Ascending aorta (tissue), 2 donors: Measurements from ENCODE around the gene ZBTB7C. TPM values are rescaled to one million over a fixed set of nuclear protein-coding genes. Genes with fewer than 3 reads are reported as not detected.

ENCODE experiments used
- DNase-seq, 2 donors: peaks; one replicate each; pipeline ENCODE4 v3.0.0-alpha.2; 2019; ENCODE audit warnings: low spot score in 2 of 2
- H3K27ac ChIP-seq, 2 donors: fragments of 200-600 bp; sonication (generic); one replicate each; pipeline ENCODE4 v1.5.1; 2016 to 2017; ENCODE audit warnings: mild to moderate bottlenecking in 1 of 2
- H3K27me3 ChIP-seq: fragments of 200-600 bp; sonication (generic); one replicate; pipeline ENCODE4 v1.5.1; 2017
- H3K36me3 ChIP-seq, 2 donors: fragments of 200-600 bp; sonication (generic); one replicate each; pipeline ENCODE4 v1.5.1; 2016
- H3K4me1 ChIP-seq, 2 donors: fragments of 200-600 bp; sonication (generic); one replicate each; pipeline ENCODE4 v1.5.1; 2016 to 2017; ENCODE audit warnings: mild to moderate bottlenecking in 1 of 2
- H3K4me3 ChIP-seq, 2 donors: fragments of 200-600 bp; sonication (generic); one replicate each; pipeline ENCODE4 v1.5.1; 2016 to 2017; ENCODE audit warnings: mild to moderate bottlenecking in 1 of 2
- H3K9me3 ChIP-seq, 2 donors: fragments of 200-600 bp; sonication (generic); one replicate each; pipeline ENCODE4 v1.5.1; 2016
- CTCF ChIP-seq, 3 experiments: fragments of 200-600 bp in 2 of 3; fragments of 450-650 bp in 1 of 3; sonication (generic) in 2 of 3; IDR thresholded peaks; one replicate each; pipeline ENCODE4 v1.5.1; 2016 to 2019; ENCODE audit warnings: antibody characterized with exemption in 3 of 3, mild to moderate bottlenecking in 1 of 3, moderate library complexity in 1 of 3
- intact Hi-C: fragments of 100-400 bp; cut with DNase I; formaldehyde crosslinking; loops from one replicate; pipeline ENCODE4 v1.15.1; 2023
- total RNA-seq: library from RNA; depleted of rRNA; stranded (reverse); fragments of >200 nt; gene quantifications from one replicate; pipeline ENCODE4 v1.1.0, GENCODE V29; 2016

ZBTB7C gene
- total RNA-seq, 1 donor from 2014 or later, result 8.1 TPM

GRCh38 chr18:48060970-48061369 lies 348.2 kb downstream of the ZBTB7C start:
- intact Hi-C loops, result no loop called here
- H3K27me3 ChIP-seq, result no peaks in the 10 kb centered on the region
- DNase-seq, result no peak

GRCh38 chr18:48060346-48060745 lies 348.8 kb downstream of the ZBTB7C start:
- H3K27ac ChIP-seq, result no peak overlapping the region
- no peak for DNase-seq
- TF ChIP-seq CTCF (IDR thresholded peaks at IDR 0.05), result no peak
- intact Hi-C loops, result no loop called here
- H3K36me3 ChIP-seq, result no peaks in the 10 kb centered on the region
- no peaks in the 10 kb centered on the region for H3K9me3 ChIP-seq
- H3K4me3 ChIP-seq, result no peak overlapping the region
- no peaks in the 10 kb centered on the region for H3K27me3 ChIP-seq
- no peaks in the 10 kb centered on the region for H3K4me1 ChIP-seq

More at GRCh38 chr18:48060970-48061369, 348.2 kb downstream of the ZBTB7C start:
- Histone ChIP-seq H3K27ac (no peak overlapping the region), H3K4me1 (no peaks in the 10 kb centered on the region), H3K36me3 (no peaks in the 10 kb centered on the region), H3K9me3 (no peaks in the 10 kb centered on the region), H3K4me3 (no peak overlapping the region)
- TF ChIP-seq CTCF (IDR thresholded peaks at IDR 0.05), result no peak

GRCh38 chr18:48059455-48060010 lies 349.6 kb downstream of the ZBTB7C start:
- no peaks in the 10 kb centered on the region for H3K36me3 ChIP-seq
- DNase-seq, result no peak
- intact Hi-C loops, result no loop called here
- no peak for TF ChIP-seq CTCF (IDR thresholded peaks at IDR 0.05)
- H3K9me3 ChIP-seq, result no peaks in the 10 kb centered on the region
- no peak overlapping the region for H3K4me3 ChIP-seq
- no peaks in the 10 kb centered on the region for H3K27me3 ChIP-seq
- no peaks in the 10 kb centered on the region for H3K4me1 ChIP-seq
- H3K27ac ChIP-seq, result no peak overlapping the region

GRCh38 chr18:48058486-48058885 lies 350.7 kb downstream of the ZBTB7C start:
- Histone ChIP-seq H3K9me3 (no peaks in the 10 kb centered on the region), H3K27me3 (no peaks in the 10 kb centered on the region), H3K27ac (no peak overlapping the region), H3K4me3 (no peak overlapping the region), H3K4me1 (no peaks in the 10 kb centered on the region), H3K36me3 (no peaks in the 10 kb centered on the region)
- DNase-seq, result no peak
- TF ChIP-seq CTCF (IDR thresholded peaks at IDR 0.05), result no peak
- intact Hi-C loops, result no loop called here

GRCh38 chr18:48057018-48057417 lies 352.2 kb downstream of the ZBTB7C start:
- no peak for DNase-seq
- H3K4me3 ChIP-seq, result no peak overlapping the region
- H3K9me3 ChIP-seq, result no peaks in the 10 kb centered on the region
- H3K36me3 ChIP-seq, result no peaks in the 10 kb centered on the region
- no peak overlapping the region for H3K27ac ChIP-seq
- TF ChIP-seq CTCF (IDR thresholded peaks at IDR 0.05), result no peak
- no peaks in the 10 kb centered on the region for H3K4me1 ChIP-seq
- H3K27me3 ChIP-seq, result no peaks in the 10 kb centered on the region
- intact Hi-C loops, result no loop called here

- DNase-seq, result no peak
- intact Hi-C loops, result no loop called here
- Histone ChIP-seq H3K4me3 (no peak overlapping the region), H3K9me3 (no peaks in the 10 kb centered on the region), H3K4me1 (no peaks in the 10 kb centered on the region), H3K27me3 (no peaks in the 10 kb centered on the region), H3K27ac (no peak overlapping the region), H3K36me3 (no peaks in the 10 kb centered on the region)
- TF ChIP-seq CTCF (IDR thresholded peaks at IDR 0.05), result no peak
Observed at GRCh38 chr18:48055351-48055750, 353.8 kb downstream of the ZBTB7C start.
